ENCODE data around the gene DAGLB.

DNA sequence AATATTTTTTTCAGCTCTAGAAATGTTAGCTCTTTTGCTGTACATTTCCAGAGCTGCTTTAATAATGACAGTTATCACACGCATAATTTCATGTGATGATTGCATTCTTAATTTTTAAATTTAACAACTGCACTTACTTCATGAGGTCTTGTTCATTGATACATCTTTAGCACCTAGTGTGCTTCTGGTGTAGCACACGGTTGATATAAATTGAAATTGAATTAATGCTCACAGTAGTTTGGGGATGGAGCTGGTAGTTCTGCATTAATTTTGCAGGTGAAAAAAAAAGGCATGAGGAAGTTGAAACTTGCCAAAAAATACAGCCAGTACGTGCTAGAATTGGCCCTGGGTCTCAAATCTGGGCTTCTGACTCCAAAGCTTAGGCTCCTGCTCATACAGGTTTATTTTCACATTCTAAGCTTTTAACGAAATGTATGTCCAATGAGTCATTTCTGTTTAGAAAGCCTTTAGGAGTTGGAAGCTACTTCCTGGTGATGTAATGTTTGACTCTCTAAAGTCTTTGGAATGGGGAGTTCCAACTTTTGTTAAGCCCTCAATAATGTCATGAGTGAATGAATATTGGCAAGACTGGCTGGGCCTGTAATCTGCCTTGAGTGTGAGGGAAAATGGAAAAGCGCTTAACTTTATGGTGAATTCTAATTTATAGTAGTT, 62.5 kb downstream of the DAGLB start:
- TF ChIP-seq CTCF (conservative IDR thresholded peaks at IDR 0.05; ENCODE audit: low read depth, low read length), result no peak
- no peak for TF ChIP-seq POLR2A (IDR thresholded peaks at IDR 0.05; ENCODE audit: low read depth, low read length)
- TF ChIP-seq BHLHE40 (IDR thresholded peaks at IDR 0.05; ENCODE audit: low read depth, low read length), result peak; percentile 18; the same call in 1 of the 2 replicates
- TF ChIP-seq RAD21 (IDR thresholded peaks at IDR 0.05; ENCODE audit: low read length), result no peak

Measured in IMR-90 (cell line).